Hematopoietic multipotent progenitor cell treated with erythropoietin and hydrocortisone succinate and interleukin-3 and kit ligand, for 15 days (in vitro differentiated cells): Measurements from ENCODE around the gene KLHL17.
A peak's percentile ranks its signal among the peaks of the same experiment; 100 is the strongest.
"Not testable (repeated sequence)": the region's sequence is repeated elsewhere in the genome, so short reads cannot be mapped to it uniquely, and the experiment has no call there.

Experiments
- DNase-seq: peaks from one replicate; pipeline ENCODE4 v3.0.0-alpha.2; 2015; ENCODE audit warnings: low spot score

KLHL17 gene

GRCh38 chr1:982765-983436 is 22.5 kb downstream of the KLHL17 start:
- no peak for DNase-seq

- peak; percentile 39 for DNase-seq
These were observed 23.6 kb downstream of the KLHL17 start for GRCh38 chr1:983798-984475.

- no peak for DNase-seq
These were observed 24.1 kb downstream of the KLHL17 start for GRCh38 chr1:984476-984814.

GRCh38 chr1:985126-985525 is 24.7 kb downstream of the KLHL17 start:
- no peak for DNase-seq

- not testable (repeated sequence) for DNase-seq
These were observed 27.7 kb downstream of the KLHL17 start for GRCh38 chr1:988061-988460.

- not testable (repeated sequence) for DNase-seq
These were observed 30.9 kb downstream of the KLHL17 start for GRCh38 chr1:991275-991674.

- no peak for DNase-seq
These were observed 31.5 kb downstream of the KLHL17 start for GRCh38 chr1:991895-992294.

- no peak for DNase-seq
These were observed 32.0 kb downstream of the KLHL17 start for GRCh38 chr1:992362-992761.

GRCh38 chr1:993379-993995 is 33.1 kb downstream of the KLHL17 start:
- DNase-seq: no peak

GRCh38 chr1:994546-994945 is 34.2 kb downstream of the KLHL17 start:
- DNase-seq: not testable (repeated sequence)

- DNase-seq: no peak
These were observed 35.6 kb downstream of the KLHL17 start for GRCh38 chr1:995665-996633.

- no peak for DNase-seq
These were observed 36.7 kb downstream of the KLHL17 start for GRCh38 chr1:996851-997712.

GRCh38 chr1:997713-997992 is 37.3 kb downstream of the KLHL17 start:
- no peak for DNase-seq

- DNase-seq: no peak
These were observed 37.8 kb downstream of the KLHL17 start for GRCh38 chr1:997993-998744.

GRCh38 chr1:998745-998994 is 38.3 kb downstream of the KLHL17 start:
- no peak for DNase-seq

- no peak for DNase-seq
These were observed 38.8 kb downstream of the KLHL17 start for GRCh38 chr1:998995-999724.

- DNase-seq: no peak
These were observed 39.5 kb downstream of the KLHL17 start, which contains the start of gene HES4 for GRCh38 chr1:999725-1000356. Gene HES4, minus strand, starts transcription at chr1:1000097. Its CDS starts 124 bp downstream, at chr1:999973.

- no peak for DNase-seq
These were observed 40.1 kb downstream of the KLHL17 start for GRCh38 chr1:1000357-1001056.
